CD4-positive, CD25-positive, alpha-beta regulatory T cell (primary cell): ENCODE data around the gene ABCC6. TPM values are rescaled to one million over a fixed set of nuclear protein-coding genes. Genes with fewer than 3 reads are reported as not detected.
"Not testable (repeated sequence)": the region's sequence is repeated elsewhere in the genome, so short reads cannot be mapped to it uniquely, and the experiment has no call there.

Experiments
- ATAC-seq, 2 donors: fragments of 150-1000 bp; cut with Tn5 transposase; one replicate each; pipeline ENCODE4 v1.10.0; 2021; ENCODE audit warnings: low read depth in 2 of 2, moderate number of reproducible peaks in 2 of 2, moderate library complexity in 1 of 2
- DNase-seq, 3 donors: peaks; one replicate each; pipeline versions ENCODE4 v3.0.0 to v3.0.0-alpha.2; 2012 to 2022; ENCODE audit warnings: mixed read lengths in 1 of 3
- H3K27ac ChIP-seq: one replicate; pipeline ENCODE4 v1.7.0; 2013; ENCODE audit warnings: mild to moderate bottlenecking, low read length; ENCODE audit not compliant: insufficient read depth, poor library complexity, severe bottlenecking
- H3K27me3 ChIP-seq: one replicate; pipeline ENCODE4 v1.7.0; 2013; ENCODE audit warnings: low read length; ENCODE audit not compliant: control insufficient read depth, insufficient read depth
- H3K36me3 ChIP-seq: one replicate; pipeline ENCODE4 v1.7.0; 2013; ENCODE audit warnings: mild to moderate bottlenecking, low read length, moderate library complexity; ENCODE audit not compliant: control insufficient read depth, insufficient read depth
- H3K4me1 ChIP-seq: 2 replicates; pipeline ENCODE4 v1.7.0; 2013; ENCODE audit warnings: mild to moderate bottlenecking, low read length; ENCODE audit not compliant: insufficient read depth, control insufficient read depth, poor library complexity, severe bottlenecking
- H3K4me3 ChIP-seq: one replicate; pipeline ENCODE4 v1.7.0; 2013; ENCODE audit warnings: low read depth, mild to moderate bottlenecking, low read length, moderate library complexity
- H3K9me3 ChIP-seq, 2 experiments: 1 replicate in 1 of 2; 2 replicates in 1 of 2; pipeline ENCODE4 v1.7.0; 2013; ENCODE audit warnings: low read length in 2 of 2, mild to moderate bottlenecking in 1 of 2, moderate library complexity in 1 of 2; ENCODE audit not compliant: control insufficient read depth in 2 of 2
- H3K27ac Mint-ChIP-seq, 3 donors: one replicate each; pipeline ENCODE4 v1.8.0; 2020 to 2022; ENCODE audit warnings: mild to moderate bottlenecking in 3 of 3, mixed read lengths in 3 of 3, moderate library complexity in 2 of 3
- H3K27me3 Mint-ChIP-seq: one replicate; pipeline ENCODE4 v1.8.0; 2022; ENCODE audit warnings: mild to moderate bottlenecking, mixed read lengths
- H3K36me3 Mint-ChIP-seq: one replicate; pipeline ENCODE4 v1.8.0; 2020; ENCODE audit warnings: mixed read lengths
- H3K4me1 Mint-ChIP-seq, 4 donors: one replicate each; pipeline ENCODE4 v1.8.0; 2020 to 2022; ENCODE audit warnings: mixed read lengths in 4 of 4, mild to moderate bottlenecking in 1 of 4
- H3K4me3 Mint-ChIP-seq, 4 donors: one replicate each; pipeline ENCODE4 v1.8.0; 2020 to 2022; ENCODE audit warnings: mild to moderate bottlenecking in 4 of 4, mixed read lengths in 4 of 4, moderate library complexity in 3 of 4
- H3K9me3 Mint-ChIP-seq, 7 donors: one replicate each; pipeline ENCODE4 v1.8.0; 2020 to 2022; ENCODE audit warnings: mixed read lengths in 7 of 7, mild to moderate bottlenecking in 3 of 7, moderate library complexity in 2 of 7
- polyA plus RNA-seq, 4 donors: library from polyadenylated mRNA; unstranded; fragments of 300-500 nt; fragmentation: Illumina TruSeq; gene quantifications; one replicate each; pipeline ENCODE4 v1.2.3, GENCODE V29; 2021
- total RNA-seq: library from RNA; stranded (reverse); gene quantifications from one replicate; pipeline ENCODE4 v1.2.3, GENCODE V29; 2022

The ABCC6 gene
- total and polyA plus RNA-seq, 5 donors from 2014 or later = 0.09 to 0.25 (median 0.13) TPM; not detected in 1

DNA sequence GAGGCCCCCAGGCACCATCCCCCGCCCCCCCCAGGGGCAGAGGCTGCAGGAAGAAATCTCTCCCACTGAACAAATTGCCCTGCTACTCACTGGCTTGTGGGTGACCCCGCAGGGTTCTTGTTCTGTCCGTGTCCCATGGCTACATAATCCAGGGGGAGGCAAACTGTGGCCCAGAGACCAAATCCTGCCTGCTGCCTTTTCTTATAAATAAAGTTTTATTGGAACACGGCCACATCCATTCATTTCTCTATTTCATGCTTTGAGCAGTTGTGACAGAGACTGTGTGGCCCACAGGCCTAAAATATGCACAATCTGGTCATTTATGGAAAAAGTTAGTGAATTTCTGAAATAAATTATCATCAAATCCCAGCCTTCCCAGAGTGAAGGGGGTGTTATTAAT is 38.2 kb downstream of the ABCC6 start:
- H3K4me3 Mint-ChIP-seq = no peak overlapping the region
- Histone ChIP-seq H3K4me3 (no peak overlapping the region), H3K27ac (no peak overlapping the region), H3K27me3 (no peaks in the 10 kb centered on the region), H3K9me3 (no peaks in the 10 kb centered on the region), H3K4me1 (no peaks in the 10 kb centered on the region), H3K36me3 (no peaks in the 10 kb centered on the region)
- H3K9me3 Mint-ChIP-seq = peaks cover 0 to 2% (median 0%) of the 10 kb centered on the region in 7 donors
- H3K27ac Mint-ChIP-seq = no peak overlapping the region
- no peak for ATAC-seq
- H3K27me3 Mint-ChIP-seq = peaks cover 4% of the 10 kb centered on the region
- no peaks in the 10 kb centered on the region for H3K36me3 Mint-ChIP-seq
- no peak for DNase-seq
- peaks cover 0 to 3% (median 0%) of the 10 kb centered on the region in 4 donors for H3K4me1 Mint-ChIP-seq

DNA sequence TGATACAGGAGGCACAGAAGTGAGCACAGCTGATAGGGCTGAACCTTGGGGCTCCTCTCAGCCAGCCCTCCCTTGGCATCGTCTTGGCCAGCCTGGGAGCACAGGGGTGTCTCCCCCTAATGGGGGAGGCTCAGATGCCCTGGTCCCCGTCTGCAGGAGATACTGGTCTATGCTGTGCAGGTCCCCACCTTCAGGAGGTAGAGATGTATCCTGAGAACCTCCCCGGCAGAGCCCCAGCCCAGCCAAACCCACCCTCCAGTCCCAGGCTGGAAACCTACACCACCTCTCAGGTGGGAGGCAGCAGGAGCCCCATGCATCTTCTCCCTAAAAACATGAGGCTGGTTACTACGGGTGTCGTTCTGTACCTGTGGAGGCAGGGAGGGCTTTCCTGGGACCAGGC is 38.7 kb downstream of the ABCC6 start:
- no peaks in the 10 kb centered on the region for H3K27me3 Mint-ChIP-seq
- DNase-seq = no peak
- no peak overlapping the region for H3K4me3 Mint-ChIP-seq
- no peaks in the 10 kb centered on the region for H3K36me3 ChIP-seq
- no peaks in the 10 kb centered on the region for H3K4me1 ChIP-seq
- H3K9me3 Mint-ChIP-seq = peaks cover 0 to 2% (median 0%) of the 10 kb centered on the region in 7 donors
- no peak overlapping the region for H3K27ac ChIP-seq
- no peak overlapping the region for H3K4me3 ChIP-seq
- peaks cover 0 to 3% (median 0%) of the 10 kb centered on the region in 4 donors for H3K4me1 Mint-ChIP-seq
- ATAC-seq = no peak
- H3K27ac Mint-ChIP-seq = no peak overlapping the region
- no peaks in the 10 kb centered on the region for H3K27me3 ChIP-seq
- no peaks in the 10 kb centered on the region for H3K36me3 Mint-ChIP-seq
- no peaks in the 10 kb centered on the region for H3K9me3 ChIP-seq

DNA sequence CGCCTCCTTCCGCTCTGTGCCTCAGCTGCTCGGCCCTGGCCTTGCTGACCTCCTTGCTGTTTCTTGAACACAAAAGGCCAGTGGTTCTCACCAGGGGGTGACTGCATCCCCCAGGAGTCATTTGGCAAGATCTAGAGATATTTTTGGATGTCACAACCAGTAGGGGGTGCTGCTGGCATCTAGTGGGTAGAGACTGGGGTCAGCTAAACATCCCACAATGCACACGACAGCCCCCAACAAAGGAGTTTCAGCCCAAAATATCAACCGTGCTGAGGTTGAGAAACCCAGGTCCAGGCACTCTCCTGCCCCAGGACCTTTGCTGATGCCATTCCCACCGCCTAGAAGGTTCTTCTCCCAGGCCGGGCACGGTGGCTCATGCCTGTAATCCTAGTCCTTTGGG is 39.7 kb downstream of the ABCC6 start:
- Histone ChIP-seq H3K9me3 (no peaks in the 10 kb centered on the region), H3K4me1 (no peaks in the 10 kb centered on the region), H3K27me3 (no peaks in the 10 kb centered on the region), H3K27ac (no peak overlapping the region), H3K36me3 (no peaks in the 10 kb centered on the region), H3K4me3 (no peak overlapping the region)
- no peaks in the 10 kb centered on the region for H3K27me3 Mint-ChIP-seq
- H3K27ac Mint-ChIP-seq = no peak overlapping the region
- no peaks in the 10 kb centered on the region for H3K36me3 Mint-ChIP-seq
- DNase-seq (no peak), ATAC-seq (no peak)
- peaks cover 0 to 3% (median 0%) of the 10 kb centered on the region in 4 donors for H3K4me1 Mint-ChIP-seq
- no peak overlapping the region for H3K4me3 Mint-ChIP-seq
- peaks cover 0 to 2% (median 0%) of the 10 kb centered on the region in 7 donors for H3K9me3 Mint-ChIP-seq

GRCh38 chr16:16182918-16183317 is 40.4 kb downstream of the ABCC6 start:
- H3K27ac ChIP-seq = no peak overlapping the region
- H3K27me3 ChIP-seq = no peaks in the 10 kb centered on the region
- Mint-ChIP-seq H3K27me3 (peaks cover 1% of the 10 kb centered on the region), H3K36me3 (no peaks in the 10 kb centered on the region), H3K9me3 (peaks cover 0 to 2% (median 0%) of the 10 kb centered on the region in 7 donors), H3K27ac (no peak overlapping the region), H3K4me3 (no peak overlapping the region), H3K4me1 (peaks cover 0 to 3% (median 0%) of the 10 kb centered on the region in 4 donors)
- no peak for ATAC-seq
- H3K9me3 ChIP-seq = no peaks in the 10 kb centered on the region
- no peak for DNase-seq
- no peaks in the 10 kb centered on the region for H3K36me3 ChIP-seq
- no peak overlapping the region for H3K4me3 ChIP-seq
- no peaks in the 10 kb centered on the region for H3K4me1 ChIP-seq

GRCh38 chr16:16181748-16182147 is 41.5 kb downstream of the ABCC6 start:
- H3K27me3 Mint-ChIP-seq, H3K36me3 ChIP-seq, H3K36me3 Mint-ChIP-seq, H3K9me3 Mint-ChIP-seq, DNase-seq, H3K4me1 Mint-ChIP-seq, H3K4me3 ChIP-seq, H3K27ac ChIP-seq, H3K27ac Mint-ChIP-seq, H3K27me3 ChIP-seq, H3K4me3 Mint-ChIP-seq, H3K9me3 ChIP-seq, H3K4me1 ChIP-seq, ATAC-seq: not testable (repeated sequence)

- no peak overlapping the region for H3K27ac Mint-ChIP-seq
- H3K36me3 Mint-ChIP-seq = no peaks in the 10 kb centered on the region
- H3K27me3 Mint-ChIP-seq = peaks cover 5% of the 10 kb centered on the region
- no peaks in the 10 kb centered on the region for H3K36me3 ChIP-seq
- DNase-seq (no peak), ATAC-seq (no peak)
- no peaks in the 10 kb centered on the region for H3K9me3 ChIP-seq
- H3K27ac ChIP-seq = no peak overlapping the region
- no peak overlapping the region for H3K4me3 Mint-ChIP-seq
- H3K4me1 ChIP-seq = no peaks in the 10 kb centered on the region
- peaks cover 0 to 10% (median 0%) of the 10 kb centered on the region in 7 donors for H3K9me3 Mint-ChIP-seq
- no peaks in the 10 kb centered on the region for H3K27me3 ChIP-seq
- H3K4me1 Mint-ChIP-seq = no peaks in the 10 kb centered on the region
- H3K4me3 ChIP-seq = no peak overlapping the region
Observed at GRCh38 chr16:16178455-16179162, 44.7 kb downstream of the ABCC6 start.

DNA sequence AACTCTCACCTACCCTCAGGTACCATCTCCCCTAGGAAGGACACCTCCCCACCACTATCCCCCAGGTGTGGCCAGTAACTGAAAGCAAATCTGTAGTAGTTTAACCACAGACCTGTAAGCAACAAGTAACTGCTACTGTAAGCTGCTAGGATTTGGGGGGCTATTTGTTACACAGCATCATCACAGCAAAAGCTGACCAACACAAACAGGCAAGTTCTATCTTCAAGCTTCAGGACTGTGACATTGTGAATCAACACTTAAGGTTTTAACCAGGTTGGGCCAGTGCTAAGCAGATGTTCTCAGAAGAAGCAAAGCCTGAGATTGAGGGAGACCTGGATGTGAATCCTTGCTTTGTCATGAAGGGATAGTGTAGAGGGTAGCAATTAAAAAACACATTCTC is 47.0 kb downstream of the ABCC6 start:
- H3K9me3 Mint-ChIP-seq = peaks cover 0 to 10% (median 0%) of the 10 kb centered on the region in 7 donors

DNA sequence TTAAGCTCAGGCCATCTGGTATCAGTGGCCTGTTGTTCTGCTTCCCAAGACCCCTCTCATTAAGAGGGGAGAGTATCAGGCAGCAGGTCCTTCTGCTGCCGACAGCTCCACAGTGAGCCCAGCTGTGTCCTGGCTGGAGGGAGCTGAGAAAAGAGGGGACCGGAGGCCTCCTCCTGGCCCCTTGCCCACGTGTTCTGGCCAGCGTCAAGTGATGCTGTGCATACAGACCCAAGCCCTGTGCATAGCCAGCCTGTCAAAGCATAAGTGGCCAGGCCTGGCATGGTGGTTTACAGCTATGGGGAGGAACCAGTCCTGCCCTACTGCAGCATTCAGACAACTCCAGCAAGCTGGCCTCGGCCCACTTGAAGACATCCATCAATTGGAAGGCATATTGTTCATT is 48.0 kb downstream of the ABCC6 start:
- peaks cover 0 to 10% (median 0%) of the 10 kb centered on the region in 7 donors for H3K9me3 Mint-ChIP-seq
- ATAC-seq (no peak), DNase-seq (no peak)
- H3K9me3 ChIP-seq = no peaks in the 10 kb centered on the region
- no peak overlapping the region for H3K4me3 ChIP-seq
- H3K4me1 ChIP-seq = no peaks in the 10 kb centered on the region
- no peak overlapping the region for H3K27ac Mint-ChIP-seq
- H3K27me3 Mint-ChIP-seq = peaks cover 5% of the 10 kb centered on the region
- no peaks in the 10 kb centered on the region for H3K27me3 ChIP-seq
- H3K27ac ChIP-seq = no peak overlapping the region
- H3K36me3 ChIP-seq = no peaks in the 10 kb centered on the region
- H3K4me1 Mint-ChIP-seq = no peaks in the 10 kb centered on the region
- H3K4me3 Mint-ChIP-seq = no peak overlapping the region
- no peaks in the 10 kb centered on the region for H3K36me3 Mint-ChIP-seq

More for the DNA sequence above, 47.0 kb downstream of the ABCC6 start:
- peaks cover 5% of the 10 kb centered on the region for H3K27me3 Mint-ChIP-seq
- no peak for ATAC-seq
- Histone ChIP-seq H3K9me3 (no peaks in the 10 kb centered on the region), H3K4me1 (no peaks in the 10 kb centered on the region), H3K4me3 (no peak overlapping the region), H3K27me3 (no peaks in the 10 kb centered on the region), H3K27ac (no peak overlapping the region), H3K36me3 (no peaks in the 10 kb centered on the region)
- no peaks in the 10 kb centered on the region for H3K4me1 Mint-ChIP-seq
- no peak overlapping the region for H3K27ac Mint-ChIP-seq
- no peaks in the 10 kb centered on the region for H3K36me3 Mint-ChIP-seq
- no peak for DNase-seq
- H3K4me3 Mint-ChIP-seq = no peak overlapping the region
